HG03175 (cell line): Measurements from ENCODE around the gene ADCY10.

Experiments used
- ATAC-seq: cut with Tn5 transposase; IDR thresholded peaks from one replicate; pipeline ENCODE4 v1.9.1; 2021; ENCODE audit warnings: mild to moderate bottlenecking, moderate library complexity; ENCODE audit not compliant: unreplicated experiment

The ADCY10 gene

GRCh38 chr1:167928457-167928852 is 14.5 kb upstream of the ADCY10 start:
- ATAC-seq, result no peak

- ATAC-seq, result peak; percentile 60
Observed at GRCh38 chr1:167927046-167927754, 13.3 kb upstream of the ADCY10 start.

DNA sequence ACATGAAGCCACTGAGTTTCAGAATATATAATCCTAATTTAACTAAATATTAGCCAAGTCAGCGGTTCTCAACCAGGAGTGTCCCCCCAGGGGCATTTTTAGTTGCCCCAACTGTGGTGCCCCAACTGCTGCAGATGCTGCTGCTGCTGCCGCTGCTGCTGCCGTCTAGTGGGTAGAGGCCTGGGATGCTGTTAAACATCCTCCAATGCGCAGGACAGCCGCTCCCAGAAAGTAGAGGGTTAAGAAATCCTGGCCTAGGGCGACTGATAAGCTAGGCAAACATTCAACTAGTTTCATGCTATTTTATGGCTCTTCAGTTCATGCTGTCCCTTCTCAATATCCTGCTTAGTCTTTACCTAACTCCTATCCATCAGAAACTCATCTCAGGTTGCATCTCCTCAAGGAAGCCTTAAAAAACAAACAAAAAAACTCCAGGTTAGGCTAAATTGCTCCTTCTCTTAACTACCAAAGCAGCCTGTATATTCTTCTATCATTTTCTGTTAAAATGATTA is 12.6 kb upstream of the ADCY10 start:
- no peak for ATAC-seq

DNA sequence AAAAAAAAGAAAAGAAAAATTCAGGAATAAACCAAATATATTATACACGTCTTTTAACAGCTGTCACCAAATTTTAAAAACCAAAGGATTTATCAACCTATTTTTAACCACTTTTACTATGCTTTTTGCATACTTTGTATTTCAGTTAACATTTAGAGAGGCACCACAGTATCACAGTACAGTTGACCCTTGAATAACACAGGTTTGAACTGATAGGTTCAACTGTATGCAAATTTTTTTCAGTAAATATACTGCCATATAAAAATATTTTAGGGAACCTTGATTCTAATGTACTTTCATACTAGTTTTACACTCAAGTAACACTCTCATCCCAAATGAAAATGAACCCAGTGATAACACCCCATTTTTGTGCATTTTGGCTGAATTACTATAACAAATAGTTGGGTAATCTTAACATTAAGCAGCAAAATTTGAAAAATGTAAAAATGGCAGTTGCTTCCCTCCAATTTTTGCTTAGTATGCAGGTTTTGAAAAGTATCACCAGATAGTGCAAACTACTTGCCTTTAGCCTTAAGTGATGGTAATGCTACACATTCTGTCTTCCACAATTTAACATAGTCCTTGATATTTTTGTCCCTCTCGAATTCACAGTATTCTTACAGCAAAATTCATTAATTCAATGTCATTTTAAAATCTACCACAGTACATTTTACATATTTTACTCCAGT is 10.8 kb upstream of the ADCY10 start:
- no peak for ATAC-seq

GRCh38 chr1:167924102-167924501 is 10.2 kb upstream of the ADCY10 start:
- ATAC-seq, result no peak

DNA sequence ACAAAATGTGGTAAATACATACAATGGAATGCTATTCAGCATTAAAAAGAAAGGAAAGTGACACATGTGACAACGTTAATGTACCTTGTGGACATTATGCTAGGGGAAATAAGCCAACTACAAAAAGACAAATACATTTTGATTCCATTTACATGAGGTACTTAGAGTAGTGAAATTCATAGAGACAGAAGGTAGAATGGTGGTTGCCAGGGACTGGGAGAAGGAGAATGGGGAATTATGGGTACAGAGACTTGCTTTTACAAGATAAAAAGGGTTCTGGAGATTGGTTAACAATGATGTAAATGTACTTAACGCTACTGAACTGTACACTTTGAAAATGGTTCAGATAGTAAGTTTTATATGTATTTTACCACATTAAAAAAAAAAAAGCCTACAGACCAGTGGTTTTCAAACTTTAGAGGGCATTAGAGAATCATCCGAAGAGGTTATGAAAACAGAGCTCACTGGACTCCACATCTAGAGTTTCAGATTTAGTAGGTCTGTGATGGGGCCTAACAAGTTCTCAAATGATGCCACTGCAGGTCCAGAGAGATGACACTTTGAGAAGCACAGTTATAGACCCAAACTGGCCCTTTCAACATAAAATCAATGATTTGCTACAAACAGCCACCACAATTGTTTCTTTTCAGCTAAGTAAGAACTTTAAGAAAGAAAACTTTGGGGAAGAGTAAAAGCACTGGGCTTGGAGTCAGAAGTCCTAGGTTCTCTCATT is 9.6 kb upstream of the ADCY10 start:
- no peak for ATAC-seq

DNA sequence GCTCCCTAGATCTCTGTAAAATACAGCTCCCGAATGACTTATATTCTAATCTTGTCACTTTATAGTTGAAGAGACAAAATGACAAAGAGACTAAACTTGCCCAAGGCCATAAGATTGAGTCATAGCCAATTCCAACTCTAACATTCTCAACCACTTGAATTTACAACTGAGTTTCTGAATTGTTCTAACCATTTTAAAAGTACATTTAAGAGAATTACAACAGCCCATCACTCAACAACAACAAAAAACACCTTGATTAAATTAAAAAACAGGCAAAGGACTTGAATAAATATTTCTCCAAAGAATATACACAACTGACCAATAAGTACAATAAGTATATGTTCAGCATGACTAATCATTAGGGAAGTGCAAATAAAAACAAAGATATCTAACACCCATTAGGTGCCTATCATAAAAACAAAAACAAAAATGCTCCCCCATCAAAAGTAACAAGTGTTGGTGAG is 8.7 kb upstream of the ADCY10 start:
- ATAC-seq, result no peak

- ATAC-seq, result no peak
Observed at GRCh38 chr1:167922023-167922422, 8.1 kb upstream of the ADCY10 start.

DNA sequence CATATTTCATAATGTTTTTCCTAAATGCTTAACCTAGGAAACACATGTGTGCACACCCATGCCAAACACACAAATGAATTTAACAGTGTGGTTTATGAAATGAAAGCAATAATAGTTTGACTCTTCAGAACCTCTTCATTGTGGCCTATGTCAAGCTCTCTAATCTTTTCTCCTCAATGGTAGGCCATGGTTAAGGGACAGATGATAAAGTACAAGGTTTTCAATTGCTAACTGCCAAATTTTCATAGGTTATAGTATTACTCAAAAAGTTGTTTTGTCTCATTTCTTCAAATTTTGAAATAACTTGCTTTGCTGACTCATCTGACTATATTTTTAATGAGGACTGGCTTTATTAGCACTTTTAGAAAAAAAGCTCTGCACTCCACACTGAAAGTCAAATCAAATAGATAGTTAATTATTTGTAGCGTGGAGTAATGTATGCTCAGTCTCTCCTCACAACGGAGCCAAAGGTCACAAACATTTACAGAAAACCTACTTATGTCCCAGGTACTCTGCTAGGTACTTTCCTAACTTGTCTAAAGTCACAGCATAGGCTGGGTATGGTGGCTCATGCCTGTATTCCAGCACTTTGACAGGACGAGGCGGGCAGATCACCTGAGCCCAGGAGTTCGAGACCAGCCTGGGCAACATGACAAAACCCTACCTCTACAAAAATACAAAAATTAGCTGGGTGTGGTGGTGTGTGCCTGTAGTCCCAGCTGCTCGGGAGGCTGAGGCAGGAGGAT is 3.0 kb upstream of the ADCY10 start:
- no peak for ATAC-seq

- ATAC-seq, result no peak
Observed at GRCh38 chr1:167915569-167915968, 1.6 kb upstream of the ADCY10 start.

- no peak for ATAC-seq
Observed at GRCh38 chr1:167912294-167912693, 1.6 kb downstream of the ADCY10 start.

DNA sequence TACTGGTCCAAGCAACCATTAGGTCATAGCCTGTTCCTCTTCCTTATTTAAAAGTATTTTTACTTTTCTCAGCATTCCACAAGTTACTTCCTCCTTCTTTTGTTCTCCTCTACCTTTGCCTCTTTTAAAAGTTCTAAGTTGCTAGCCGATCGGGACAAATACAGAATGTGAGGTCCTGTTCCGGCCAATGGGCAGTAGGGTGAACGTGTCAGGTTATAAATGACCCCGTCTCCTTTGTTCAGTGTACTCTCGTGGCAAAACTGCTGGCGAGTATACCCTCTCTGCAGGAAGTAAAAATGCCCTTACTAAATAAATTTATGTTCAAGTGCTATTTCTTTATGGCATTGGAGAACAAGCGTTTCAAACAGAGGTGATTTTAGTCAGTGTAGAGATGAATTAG is 2.5 kb downstream of the ADCY10 start:
- no peak for ATAC-seq

GRCh38 chr1:167910530-167910929 is 3.4 kb downstream of the ADCY10 start:
- ATAC-seq, result no peak

DNA sequence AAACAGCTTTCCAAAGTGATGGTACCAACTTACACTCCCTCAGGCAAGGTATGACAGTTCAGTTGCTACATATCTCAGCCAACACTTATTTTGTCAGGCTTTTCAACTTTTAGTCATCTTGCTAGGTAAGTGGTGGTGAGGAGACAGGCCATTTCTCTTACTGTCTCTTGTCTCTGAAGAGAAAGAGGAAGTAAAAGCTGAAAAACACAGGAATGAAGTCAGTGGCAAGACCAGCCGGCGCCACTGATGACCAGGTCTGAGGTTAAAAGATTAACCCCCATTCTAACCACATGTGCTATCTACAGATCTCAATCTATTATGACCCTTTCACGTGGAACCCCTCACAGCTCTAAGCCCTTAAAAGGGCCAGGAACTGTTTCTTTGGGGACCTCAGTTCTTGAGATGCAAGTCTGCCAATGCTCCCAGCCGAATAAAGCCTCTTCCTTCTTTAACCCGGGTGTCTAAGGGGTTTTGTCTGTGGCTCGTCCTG is 4.2 kb downstream of the ADCY10 start:
- ATAC-seq, result no peak

DNA sequence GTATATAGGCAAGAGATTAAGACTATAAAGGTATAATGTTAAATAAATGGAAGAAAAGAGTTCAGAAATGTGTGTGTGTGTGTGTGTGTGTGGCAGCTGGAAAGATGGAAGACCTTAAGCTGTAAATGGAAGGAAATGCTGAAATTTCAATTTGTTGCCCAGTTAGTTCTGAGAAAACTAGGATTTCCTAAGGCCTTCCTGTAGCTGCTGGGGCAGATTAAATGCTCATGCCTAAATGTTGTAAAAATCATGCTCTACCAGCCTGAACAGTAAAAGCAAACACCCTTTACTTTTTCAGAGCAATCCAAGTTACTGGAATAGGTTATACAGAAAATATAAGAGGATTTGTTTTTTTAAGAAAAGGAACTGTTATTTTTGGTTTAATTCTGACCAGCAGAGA is 8.3 kb downstream of the ADCY10 start:
- no peak for ATAC-seq

- no peak for ATAC-seq
Observed at GRCh38 chr1:167905182-167905581, 8.8 kb downstream of the ADCY10 start.

DNA sequence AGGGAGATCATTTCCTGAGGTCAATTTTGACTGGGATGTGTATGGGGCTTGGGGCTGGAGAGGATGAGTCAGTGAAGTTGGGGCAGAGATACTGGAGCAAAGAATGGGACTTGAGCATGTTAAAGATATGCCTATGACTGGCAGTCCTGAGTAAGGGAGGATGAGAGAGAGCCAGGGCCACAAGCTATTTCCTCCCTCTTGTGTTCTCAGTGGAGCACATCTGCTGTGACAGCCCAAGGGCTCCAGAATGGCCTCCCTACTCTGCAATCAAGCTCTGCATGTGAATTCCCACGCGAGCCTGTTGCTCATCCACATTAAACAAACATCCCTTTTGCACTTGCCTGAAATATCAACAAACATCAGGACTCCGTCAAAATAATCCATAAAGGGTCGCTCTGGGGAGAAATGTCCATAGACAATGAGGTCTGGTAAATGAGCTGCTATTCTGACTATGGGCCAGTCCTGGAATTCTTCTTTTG is 9.2 kb downstream of the ADCY10 start:
- no peak for ATAC-seq

GRCh38 chr1:167900907-167901306 is 13.0 kb downstream of the ADCY10 start:
- no peak for ATAC-seq

DNA sequence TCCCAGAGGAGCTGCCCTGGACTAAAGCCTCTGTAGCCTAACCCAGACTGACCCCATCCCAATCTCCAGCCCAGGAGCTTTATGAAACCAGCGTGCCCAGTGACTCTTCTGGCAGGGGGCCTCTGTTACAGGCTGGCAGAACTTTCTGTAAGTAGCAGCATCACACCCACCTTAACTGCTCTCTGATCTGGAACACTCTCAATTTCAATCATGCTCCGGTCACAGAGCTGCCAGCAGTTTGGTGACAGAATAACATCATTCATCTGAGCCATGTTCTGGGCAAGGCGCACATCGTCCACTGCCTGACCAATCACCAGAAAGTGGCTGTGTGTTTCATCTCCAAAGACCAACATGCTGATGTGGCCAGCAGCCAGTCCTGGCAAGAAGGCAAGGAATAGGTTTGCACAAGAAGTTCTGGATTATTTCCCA is 14.7 kb downstream of the ADCY10 start:
- peak; percentile 81 for ATAC-seq

GRCh38 chr1:167898578-167899222 is 15.2 kb downstream of the ADCY10 start:
- ATAC-seq, result no peak
